ENCODE data around the gene ANKS1B.

Gene ANKS1B

DNA sequence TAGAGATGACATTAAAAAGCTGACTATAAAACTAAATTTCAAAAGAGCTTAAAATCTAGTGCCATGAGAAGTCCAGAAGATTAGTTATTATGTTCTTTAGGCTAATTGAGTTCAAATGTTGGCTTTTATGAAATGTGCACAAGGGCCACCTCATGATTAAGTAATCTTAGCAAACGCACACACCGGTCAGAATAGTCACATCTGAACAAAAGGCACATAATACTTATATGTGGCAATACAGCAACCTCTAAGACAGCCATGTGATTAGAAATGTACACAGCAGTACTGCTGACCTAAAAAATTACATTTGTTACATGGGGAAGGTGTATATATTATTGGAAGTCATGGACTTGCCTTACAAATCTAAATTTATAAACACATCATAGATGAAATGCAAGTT is 681.9 kb downstream of the ANKS1B start:
- H3K9ac ChIP-seq (ENCODE audit: low read length) = no peak overlapping the region
- H3K27me3 ChIP-seq (ENCODE audit: control insufficient read depth, insufficient read depth, low read length) = no peaks in the 10 kb centered on the region
- H3K4me1 ChIP-seq (ENCODE audit: control insufficient read depth, insufficient read depth, low read length) = no peaks in the 10 kb centered on the region
- no peaks in the 10 kb centered on the region for H3K36me3 ChIP-seq (ENCODE audit: control insufficient read depth, insufficient read depth, low read length)
- no peaks in the 10 kb centered on the region for H3K9me3 ChIP-seq (ENCODE audit: control insufficient read depth, low read length)
- H3K4me3 ChIP-seq (ENCODE audit: low read length) = no peak overlapping the region

GRCh38 chr12:99287136-99287535 is 697.6 kb downstream of the ANKS1B start:
- Histone ChIP-seq H3K4me1 (ENCODE audit: control insufficient read depth, insufficient read depth, low read length) (no peaks in the 10 kb centered on the region), H3K36me3 (ENCODE audit: control insufficient read depth, insufficient read depth, low read length) (no peaks in the 10 kb centered on the region), H3K9me3 (ENCODE audit: control insufficient read depth, low read length) (no peaks in the 10 kb centered on the region), H3K27me3 (ENCODE audit: control insufficient read depth, insufficient read depth, low read length) (no peaks in the 10 kb centered on the region), H3K4me3 (ENCODE audit: low read length) (no peak overlapping the region), H3K9ac (ENCODE audit: low read length) (no peak overlapping the region)

GRCh38 chr12:99284161-99284560 is 700.6 kb downstream of the ANKS1B start:
- Histone ChIP-seq H3K9ac (ENCODE audit: low read length) (no peak overlapping the region), H3K4me3 (ENCODE audit: low read length) (no peak overlapping the region), H3K27me3 (ENCODE audit: control insufficient read depth, insufficient read depth, low read length) (no peaks in the 10 kb centered on the region), H3K9me3 (ENCODE audit: control insufficient read depth, low read length) (no peaks in the 10 kb centered on the region), H3K36me3 (ENCODE audit: control insufficient read depth, insufficient read depth, low read length) (no peaks in the 10 kb centered on the region), H3K4me1 (ENCODE audit: control insufficient read depth, insufficient read depth, low read length) (no peaks in the 10 kb centered on the region)

GRCh38 chr12:99282624-99283023 is 702.1 kb downstream of the ANKS1B start:
- no peaks in the 10 kb centered on the region for H3K4me1 ChIP-seq (ENCODE audit: control insufficient read depth, insufficient read depth, low read length)
- no peaks in the 10 kb centered on the region for H3K36me3 ChIP-seq (ENCODE audit: control insufficient read depth, insufficient read depth, low read length)
- no peaks in the 10 kb centered on the region for H3K27me3 ChIP-seq (ENCODE audit: control insufficient read depth, insufficient read depth, low read length)
- no peak overlapping the region for H3K9ac ChIP-seq (ENCODE audit: low read length)
- H3K4me3 ChIP-seq (ENCODE audit: low read length) = no peak overlapping the region
- H3K9me3 ChIP-seq (ENCODE audit: control insufficient read depth, low read length) = no peaks in the 10 kb centered on the region

DNA sequence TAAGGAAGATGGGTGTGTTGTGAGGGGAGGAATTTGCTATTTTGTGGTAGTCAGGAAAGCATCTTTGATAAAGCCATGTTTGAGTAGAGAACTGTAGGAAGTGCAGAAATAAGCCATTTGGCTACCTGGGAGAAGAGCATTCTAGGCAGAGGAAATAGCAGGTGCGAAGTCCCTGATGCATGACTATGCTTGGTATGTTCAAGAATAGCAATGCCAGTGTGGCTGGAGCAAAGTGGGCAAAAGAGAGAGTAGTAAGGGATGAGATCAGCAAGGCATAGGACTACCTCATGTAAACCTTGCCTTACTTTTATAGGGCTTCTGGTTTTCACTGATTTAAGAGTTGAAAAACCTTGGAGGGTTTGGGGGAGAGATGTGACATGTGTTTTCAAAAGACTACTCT is 702.6 kb downstream of the ANKS1B start:
- H3K36me3 ChIP-seq (ENCODE audit: control insufficient read depth, insufficient read depth, low read length) = no peaks in the 10 kb centered on the region
- H3K9me3 ChIP-seq (ENCODE audit: control insufficient read depth, low read length) = no peaks in the 10 kb centered on the region
- H3K4me1 ChIP-seq (ENCODE audit: control insufficient read depth, insufficient read depth, low read length) = no peaks in the 10 kb centered on the region
- H3K27me3 ChIP-seq (ENCODE audit: control insufficient read depth, insufficient read depth, low read length) = no peaks in the 10 kb centered on the region
- H3K4me3 ChIP-seq (ENCODE audit: low read length) = no peak overlapping the region
- H3K9ac ChIP-seq (ENCODE audit: low read length) = no peak overlapping the region

DNA sequence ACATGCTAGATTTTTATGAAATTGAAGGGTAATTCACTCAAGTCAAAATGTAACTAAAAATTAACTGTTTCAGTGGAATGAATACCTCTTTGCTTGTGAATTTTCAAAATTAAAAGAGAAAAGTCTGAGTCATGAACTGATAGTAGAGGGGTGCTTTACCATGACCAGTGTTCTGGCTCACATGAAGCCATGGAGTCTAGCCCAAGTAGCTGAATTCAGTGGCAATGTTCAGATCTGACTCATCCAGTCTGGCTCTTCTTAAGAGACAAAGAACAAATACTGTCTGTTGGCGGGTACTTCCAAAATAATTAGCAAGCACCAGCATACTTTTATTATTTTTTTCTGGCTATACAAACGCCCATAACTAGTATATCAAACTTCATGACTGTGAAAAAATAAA is 703.5 kb downstream of the ANKS1B start:
- Histone ChIP-seq H3K9ac (ENCODE audit: low read length) (no peak overlapping the region), H3K27me3 (ENCODE audit: control insufficient read depth, insufficient read depth, low read length) (no peaks in the 10 kb centered on the region), H3K4me1 (ENCODE audit: control insufficient read depth, insufficient read depth, low read length) (no peaks in the 10 kb centered on the region), H3K9me3 (ENCODE audit: control insufficient read depth, low read length) (no peaks in the 10 kb centered on the region), H3K4me3 (ENCODE audit: low read length) (no peak overlapping the region), H3K36me3 (ENCODE audit: control insufficient read depth, insufficient read depth, low read length) (no peaks in the 10 kb centered on the region)

DNA sequence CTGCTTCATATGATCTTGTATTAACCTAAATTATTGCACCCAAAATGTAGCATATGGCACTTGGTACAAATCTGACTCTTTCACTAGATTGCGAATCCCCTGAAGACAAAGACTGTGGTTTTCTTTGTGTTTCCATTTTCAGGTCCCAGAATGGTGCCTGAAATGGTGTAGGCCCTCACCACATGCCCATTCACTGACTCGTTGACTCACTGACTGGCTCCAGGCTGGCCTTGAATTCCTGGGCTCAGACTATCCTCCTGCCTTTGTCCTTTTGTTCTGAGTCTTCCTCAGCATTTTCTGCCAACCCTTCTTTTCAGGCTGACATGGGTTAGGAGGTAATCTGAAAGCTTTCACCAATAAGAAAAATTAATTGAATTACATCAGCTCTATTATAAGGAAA is 705.8 kb downstream of the ANKS1B start:
- no peaks in the 10 kb centered on the region for H3K27me3 ChIP-seq (ENCODE audit: control insufficient read depth, insufficient read depth, low read length)
- no peaks in the 10 kb centered on the region for H3K4me1 ChIP-seq (ENCODE audit: control insufficient read depth, insufficient read depth, low read length)
- no peak overlapping the region for H3K4me3 ChIP-seq (ENCODE audit: low read length)
- no peaks in the 10 kb centered on the region for H3K36me3 ChIP-seq (ENCODE audit: control insufficient read depth, insufficient read depth, low read length)
- no peak overlapping the region for H3K9ac ChIP-seq (ENCODE audit: low read length)
- no peaks in the 10 kb centered on the region for H3K9me3 ChIP-seq (ENCODE audit: control insufficient read depth, low read length)

GRCh38 chr12:99277591-99278379 is 707.0 kb downstream of the ANKS1B start:
- Histone ChIP-seq H3K9me3 (ENCODE audit: control insufficient read depth, low read length) (no peaks in the 10 kb centered on the region), H3K4me3 (ENCODE audit: low read length) (no peak overlapping the region), H3K9ac (ENCODE audit: low read length) (no peak overlapping the region), H3K27me3 (ENCODE audit: control insufficient read depth, insufficient read depth, low read length) (no peaks in the 10 kb centered on the region), H3K4me1 (ENCODE audit: control insufficient read depth, insufficient read depth, low read length) (no peaks in the 10 kb centered on the region), H3K36me3 (ENCODE audit: control insufficient read depth, insufficient read depth, low read length) (no peaks in the 10 kb centered on the region)

- no peaks in the 10 kb centered on the region for H3K4me1 ChIP-seq (ENCODE audit: control insufficient read depth, insufficient read depth, low read length)
- no peaks in the 10 kb centered on the region for H3K36me3 ChIP-seq (ENCODE audit: control insufficient read depth, insufficient read depth, low read length)
- no peaks in the 10 kb centered on the region for H3K27me3 ChIP-seq (ENCODE audit: control insufficient read depth, insufficient read depth, low read length)
- H3K9ac ChIP-seq (ENCODE audit: low read length) = no peak overlapping the region
- H3K9me3 ChIP-seq (ENCODE audit: control insufficient read depth, low read length) = no peaks in the 10 kb centered on the region
- no peak overlapping the region for H3K4me3 ChIP-seq (ENCODE audit: low read length)
Observed at GRCh38 chr12:99271071-99271470, 713.7 kb downstream of the ANKS1B start.

DNA sequence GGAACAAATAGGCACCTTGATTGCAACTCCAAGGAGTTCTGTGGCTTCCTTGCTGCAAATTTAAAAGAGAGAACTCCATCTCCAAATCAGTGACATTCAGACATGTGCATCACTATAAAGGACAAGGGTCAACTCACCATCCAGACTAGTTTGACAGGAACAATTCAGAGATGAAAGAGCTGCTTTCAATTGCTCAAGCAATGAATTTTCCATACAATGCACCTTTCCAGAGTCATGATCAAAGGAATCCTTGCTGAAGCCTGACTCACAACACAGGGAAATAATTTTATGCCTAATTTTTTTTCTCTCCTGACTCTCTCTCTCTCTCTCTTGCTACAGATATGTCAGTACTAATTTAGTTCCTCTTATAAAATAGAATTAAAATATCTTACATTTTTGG is 717.7 kb downstream of the ANKS1B start:
- no peaks in the 10 kb centered on the region for H3K9me3 ChIP-seq (ENCODE audit: control insufficient read depth, low read length)
- H3K9ac ChIP-seq (ENCODE audit: low read length) = no peak overlapping the region
- no peaks in the 10 kb centered on the region for H3K4me1 ChIP-seq (ENCODE audit: control insufficient read depth, insufficient read depth, low read length)
- H3K36me3 ChIP-seq (ENCODE audit: control insufficient read depth, insufficient read depth, low read length) = no peaks in the 10 kb centered on the region
- H3K27me3 ChIP-seq (ENCODE audit: control insufficient read depth, insufficient read depth, low read length) = no peaks in the 10 kb centered on the region
- no peak overlapping the region for H3K4me3 ChIP-seq (ENCODE audit: low read length)

DNA sequence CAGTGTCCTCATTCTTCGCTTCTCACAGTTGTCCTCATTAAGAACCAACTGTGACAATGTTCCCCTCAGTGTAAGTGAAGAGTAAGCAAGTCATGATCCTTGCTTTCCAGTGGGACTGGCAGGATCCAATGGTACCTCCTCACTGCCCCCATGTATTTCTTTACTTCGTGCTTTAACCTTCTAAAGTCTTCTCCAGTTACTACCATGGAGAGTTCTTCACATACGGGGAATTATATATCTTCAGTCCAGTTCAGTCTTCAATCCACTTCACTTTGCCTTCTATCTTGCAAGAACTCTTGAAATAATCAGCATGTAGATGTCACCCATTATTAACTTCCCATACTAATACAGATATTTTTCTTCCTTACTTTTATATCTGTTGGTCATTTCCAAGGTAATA is 719.1 kb downstream of the ANKS1B start:
- Histone ChIP-seq H3K27me3 (ENCODE audit: control insufficient read depth, insufficient read depth, low read length) (no peaks in the 10 kb centered on the region), H3K9me3 (ENCODE audit: control insufficient read depth, low read length) (no peaks in the 10 kb centered on the region), H3K36me3 (ENCODE audit: control insufficient read depth, insufficient read depth, low read length) (no peaks in the 10 kb centered on the region), H3K4me1 (ENCODE audit: control insufficient read depth, insufficient read depth, low read length) (no peaks in the 10 kb centered on the region), H3K9ac (ENCODE audit: low read length) (no peak overlapping the region), H3K4me3 (ENCODE audit: low read length) (no peak overlapping the region)

- Histone ChIP-seq H3K9me3 (ENCODE audit: control insufficient read depth, low read length) (no peaks in the 10 kb centered on the region), H3K4me3 (ENCODE audit: low read length) (no peak overlapping the region), H3K4me1 (ENCODE audit: control insufficient read depth, insufficient read depth, low read length) (no peaks in the 10 kb centered on the region), H3K9ac (ENCODE audit: low read length) (no peak overlapping the region), H3K27me3 (ENCODE audit: control insufficient read depth, insufficient read depth, low read length) (no peaks in the 10 kb centered on the region), H3K36me3 (ENCODE audit: control insufficient read depth, insufficient read depth, low read length) (no peaks in the 10 kb centered on the region)
Observed at GRCh38 chr12:99261256-99261655, 723.5 kb downstream of the ANKS1B start.
